IPS-18a (cell line): Measurements from ENCODE around the gene DDX53.

Experiments
- H3K27ac ChIP-seq: one replicate; pipeline ENCODE4 v1.5.1; 2013; ENCODE audit warnings: low read length
- H3K27me3 ChIP-seq: one replicate; pipeline ENCODE4 v1.6.1; 2013; ENCODE audit warnings: mild to moderate bottlenecking, low read length; ENCODE audit not compliant: control insufficient read depth, insufficient read depth
- H3K36me3 ChIP-seq: one replicate; pipeline ENCODE4 v1.6.1; 2013; ENCODE audit warnings: low read depth, low read length; ENCODE audit not compliant: control insufficient read depth
- H3K4me1 ChIP-seq: one replicate; pipeline ENCODE4 v1.6.1; 2013; ENCODE audit warnings: low read depth, low read length; ENCODE audit not compliant: control insufficient read depth
- H3K4me3 ChIP-seq: one replicate; pipeline ENCODE4 v1.5.1; 2013; ENCODE audit warnings: low read length
- H3K9ac ChIP-seq: one replicate; pipeline ENCODE4 v1.6.1; 2013; ENCODE audit warnings: mild to moderate bottlenecking, low read length, moderate library complexity
- H3K9me3 ChIP-seq: one replicate; pipeline ENCODE4 v1.6.1; 2013; ENCODE audit warnings: low read depth, low read length; ENCODE audit not compliant: control insufficient read depth

DDX53 gene

GRCh38 chrX:22985958-22986357, 13.8 kb upstream of the DDX53 start:
- Histone ChIP-seq H3K4me3 (no peak overlapping the region), H3K36me3 (no peaks in the 10 kb centered on the region), H3K27ac (no peak overlapping the region), H3K4me1 (no peaks in the 10 kb centered on the region), H3K9me3 (no peaks in the 10 kb centered on the region), H3K9ac (no peak overlapping the region), H3K27me3 (no peaks in the 10 kb centered on the region)

GRCh38 chrX:22987452-22987851, 12.3 kb upstream of the DDX53 start:
- no peaks in the 10 kb centered on the region for H3K27me3 ChIP-seq
- H3K4me1 ChIP-seq = no peaks in the 10 kb centered on the region
- H3K27ac ChIP-seq = no peak overlapping the region
- H3K4me3 ChIP-seq = no peak overlapping the region
- no peaks in the 10 kb centered on the region for H3K36me3 ChIP-seq
- H3K9ac ChIP-seq = no peak overlapping the region
- H3K9me3 ChIP-seq = peaks cover 7% of the 10 kb centered on the region

- Histone ChIP-seq H3K9me3 (peaks cover 4% of the 10 kb centered on the region), H3K27me3 (no peaks in the 10 kb centered on the region), H3K9ac (no peak overlapping the region), H3K36me3 (no peaks in the 10 kb centered on the region), H3K4me1 (no peaks in the 10 kb centered on the region), H3K27ac (no peak overlapping the region), H3K4me3 (no peak overlapping the region)
Observed at GRCh38 chrX:23003116-23003515, 3.4 kb downstream of the DDX53 start.

- H3K27ac ChIP-seq = no peak overlapping the region
Observed at GRCh38 chrX:23008431-23009099, 8.8 kb downstream of the DDX53 start.

GRCh38 chrX:23012162-23012561, 12.4 kb downstream of the DDX53 start:
- Histone ChIP-seq H3K9ac (no peak overlapping the region), H3K4me3 (no peak overlapping the region), H3K27ac (no peak overlapping the region), H3K27me3 (no peaks in the 10 kb centered on the region), H3K9me3 (no peaks in the 10 kb centered on the region), H3K36me3 (no peaks in the 10 kb centered on the region), H3K4me1 (no peaks in the 10 kb centered on the region)

More at GRCh38 chrX:23008431-23009099, 8.8 kb downstream of the DDX53 start:
- Histone ChIP-seq H3K9me3 (no peaks in the 10 kb centered on the region), H3K27me3 (no peaks in the 10 kb centered on the region), H3K4me1 (no peaks in the 10 kb centered on the region), H3K9ac (no peak overlapping the region), H3K36me3 (no peaks in the 10 kb centered on the region), H3K4me3 (no peak overlapping the region)

- no peaks in the 10 kb centered on the region for H3K36me3 ChIP-seq
- H3K9me3 ChIP-seq = no peaks in the 10 kb centered on the region
- H3K9ac ChIP-seq = no peak overlapping the region
- no peak overlapping the region for H3K27ac ChIP-seq
- H3K27me3 ChIP-seq = no peaks in the 10 kb centered on the region
- no peak overlapping the region for H3K4me3 ChIP-seq
- H3K4me1 ChIP-seq = no peaks in the 10 kb centered on the region
Observed at GRCh38 chrX:23012636-23013035, 12.9 kb downstream of the DDX53 start.

- Histone ChIP-seq H3K27me3 (no peaks in the 10 kb centered on the region), H3K4me3 (no peak overlapping the region), H3K27ac (no peak overlapping the region), H3K9me3 (no peaks in the 10 kb centered on the region), H3K4me1 (no peaks in the 10 kb centered on the region), H3K9ac (no peak overlapping the region), H3K36me3 (no peaks in the 10 kb centered on the region)
Observed at GRCh38 chrX:23013366-23013765, 13.6 kb downstream of the DDX53 start.

- Histone ChIP-seq H3K9ac (no peak overlapping the region), H3K27me3 (no peaks in the 10 kb centered on the region), H3K4me3 (no peak overlapping the region), H3K36me3 (no peaks in the 10 kb centered on the region), H3K9me3 (no peaks in the 10 kb centered on the region), H3K27ac (no peak overlapping the region), H3K4me1 (no peaks in the 10 kb centered on the region)
Observed at GRCh38 chrX:23031600-23031999, 31.8 kb downstream of the DDX53 start.

GRCh38 chrX:23035493-23035892, 35.7 kb downstream of the DDX53 start:
- H3K9me3 ChIP-seq = no peaks in the 10 kb centered on the region
- H3K4me1 ChIP-seq = no peaks in the 10 kb centered on the region
- H3K27ac ChIP-seq = no peak overlapping the region
- no peaks in the 10 kb centered on the region for H3K27me3 ChIP-seq
- H3K4me3 ChIP-seq = no peak overlapping the region
- no peak overlapping the region for H3K9ac ChIP-seq
- no peaks in the 10 kb centered on the region for H3K36me3 ChIP-seq

- Histone ChIP-seq H3K4me1 (no peaks in the 10 kb centered on the region), H3K27ac (no peak overlapping the region)
Observed at GRCh38 chrX:23046443-23046842, 46.7 kb downstream of the DDX53 start.

GRCh38 chrX:23048806-23049573, 49.2 kb downstream of the DDX53 start:
- Histone ChIP-seq H3K9me3 (no peaks in the 10 kb centered on the region), H3K4me3 (no peak overlapping the region), H3K27me3 (no peaks in the 10 kb centered on the region), H3K36me3 (no peaks in the 10 kb centered on the region), H3K9ac (no peak overlapping the region), H3K4me1 (no peaks in the 10 kb centered on the region), H3K27ac (no peak overlapping the region)

More at GRCh38 chrX:23046443-23046842, 46.7 kb downstream of the DDX53 start:
- Histone ChIP-seq H3K4me3 (no peak overlapping the region), H3K9ac (no peak overlapping the region), H3K27me3 (no peaks in the 10 kb centered on the region), H3K36me3 (no peaks in the 10 kb centered on the region), H3K9me3 (no peaks in the 10 kb centered on the region)

- H3K4me1 ChIP-seq = no peaks in the 10 kb centered on the region
- H3K4me3 ChIP-seq = no peak overlapping the region
- no peak overlapping the region for H3K9ac ChIP-seq
- no peaks in the 10 kb centered on the region for H3K9me3 ChIP-seq
- H3K36me3 ChIP-seq = no peaks in the 10 kb centered on the region
- H3K27ac ChIP-seq = no peak overlapping the region
- H3K27me3 ChIP-seq = no peaks in the 10 kb centered on the region
Observed at GRCh38 chrX:23052324-23052723, 52.6 kb downstream of the DDX53 start.
